T-helper 1 cell treated with Interleukin-12 subunit alpha and Interleukin-12 subunit beta and Interleukin-4 antibody, amounts not matched to agents 30 ng/mL and 1 ng/mL, for 36 hours (primary cell): ENCODE results near the gene NR2F1-AS1. TPM values are rescaled to one million over a fixed set of nuclear protein-coding genes. Genes with fewer than 3 reads are reported as not detected.

Experiments
- intact Hi-C: fragments of 100-400 bp; cut with micrococcal nuclease; formaldehyde crosslinking; loops from one replicate; pipeline ENCODE4 v1.15.1; 2024
- total RNA-seq: library from RNA; stranded (reverse); gene quantifications from 2 replicates; pipeline ENCODE4 v1.2.3, GENCODE V29; 2022

Gene NR2F1-AS1
- total RNA-seq, 1 donor from 2014 or later = not detected

DNA sequence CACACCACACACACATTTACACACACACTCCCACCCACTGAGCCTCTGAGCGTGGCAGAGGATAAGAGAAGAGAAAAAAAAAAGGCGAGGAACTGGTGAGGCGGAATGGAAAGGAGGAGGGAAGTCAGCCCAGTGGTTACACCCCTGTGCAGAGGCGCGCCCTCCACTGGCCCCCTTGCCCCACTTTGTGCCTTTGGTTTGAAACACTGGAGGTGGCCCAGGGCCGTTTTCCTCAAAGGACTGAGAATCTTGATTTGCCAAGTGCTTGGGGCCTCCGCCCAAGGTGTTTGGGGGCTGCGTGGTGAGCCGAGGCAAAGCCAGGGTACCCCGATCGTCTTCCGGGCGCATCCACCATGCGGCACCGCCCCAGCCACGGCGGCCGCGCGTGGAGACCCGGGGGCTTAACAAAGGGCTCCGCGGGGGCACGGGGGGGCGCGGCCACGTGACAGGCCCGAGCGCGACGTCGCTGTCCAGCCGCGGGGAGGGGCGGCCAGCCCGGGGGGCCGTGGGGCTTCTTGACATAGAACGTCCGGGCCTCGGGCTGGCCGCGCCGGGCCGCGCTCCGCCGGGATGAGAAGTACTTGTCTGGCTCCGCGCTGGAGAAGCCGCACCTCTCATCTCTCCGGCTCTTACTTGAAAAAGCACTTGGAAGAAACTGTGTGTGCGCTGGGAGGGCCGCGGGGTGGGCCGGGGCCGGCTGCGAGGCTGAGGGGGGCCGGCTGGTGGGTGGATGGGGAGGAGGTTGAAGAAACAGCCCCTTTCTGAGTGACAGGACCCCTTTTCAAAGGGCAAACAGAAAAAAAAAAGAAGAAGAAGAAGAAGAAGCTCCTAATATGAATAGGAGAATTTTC lies 23.0 kb upstream of the NR2F1-AS1 start:
- intact Hi-C loops = loop anchor here (2.0 kb wide), 2 partner anchors 17 to 31 kb away; no protein-coding TSS in a partner anchor

DNA sequence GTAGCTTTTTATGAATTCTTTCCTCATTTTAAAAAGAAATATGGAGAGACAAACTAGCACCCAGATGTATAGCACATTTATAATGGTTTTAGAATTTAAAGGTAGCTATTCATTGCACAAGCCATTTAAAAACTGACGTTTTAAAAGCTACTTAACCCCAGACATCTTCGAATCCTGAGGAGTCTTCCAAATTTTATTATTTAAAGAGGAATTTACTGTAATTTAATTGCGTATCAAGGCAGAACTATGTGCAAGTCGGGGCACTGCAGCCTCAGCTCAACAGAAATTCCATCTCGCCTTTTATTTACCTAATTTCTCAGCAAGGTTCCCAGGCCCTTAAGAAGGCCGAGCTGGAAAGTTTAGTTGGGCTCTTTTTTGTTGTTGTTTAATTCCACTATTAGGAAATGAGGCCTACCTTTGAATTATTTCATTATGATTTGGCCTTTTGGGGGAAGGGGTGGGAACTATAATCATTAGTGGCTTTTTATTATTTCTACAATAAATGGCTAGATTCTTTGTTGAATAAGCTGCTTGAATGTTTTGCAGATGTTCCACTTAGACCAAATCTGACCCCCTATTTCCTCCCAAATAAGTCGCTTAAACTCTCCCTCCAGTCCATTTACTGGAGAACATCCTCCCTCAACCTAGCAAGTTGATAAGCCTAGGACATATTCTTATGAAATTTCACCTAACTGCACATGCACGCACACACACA lies 22.2 kb upstream of the NR2F1-AS1 start:
- intact Hi-C loops = loop anchor here (2.0 kb wide), 2 partner anchors 16 to 30 kb away; no protein-coding TSS in a partner anchor

DNA sequence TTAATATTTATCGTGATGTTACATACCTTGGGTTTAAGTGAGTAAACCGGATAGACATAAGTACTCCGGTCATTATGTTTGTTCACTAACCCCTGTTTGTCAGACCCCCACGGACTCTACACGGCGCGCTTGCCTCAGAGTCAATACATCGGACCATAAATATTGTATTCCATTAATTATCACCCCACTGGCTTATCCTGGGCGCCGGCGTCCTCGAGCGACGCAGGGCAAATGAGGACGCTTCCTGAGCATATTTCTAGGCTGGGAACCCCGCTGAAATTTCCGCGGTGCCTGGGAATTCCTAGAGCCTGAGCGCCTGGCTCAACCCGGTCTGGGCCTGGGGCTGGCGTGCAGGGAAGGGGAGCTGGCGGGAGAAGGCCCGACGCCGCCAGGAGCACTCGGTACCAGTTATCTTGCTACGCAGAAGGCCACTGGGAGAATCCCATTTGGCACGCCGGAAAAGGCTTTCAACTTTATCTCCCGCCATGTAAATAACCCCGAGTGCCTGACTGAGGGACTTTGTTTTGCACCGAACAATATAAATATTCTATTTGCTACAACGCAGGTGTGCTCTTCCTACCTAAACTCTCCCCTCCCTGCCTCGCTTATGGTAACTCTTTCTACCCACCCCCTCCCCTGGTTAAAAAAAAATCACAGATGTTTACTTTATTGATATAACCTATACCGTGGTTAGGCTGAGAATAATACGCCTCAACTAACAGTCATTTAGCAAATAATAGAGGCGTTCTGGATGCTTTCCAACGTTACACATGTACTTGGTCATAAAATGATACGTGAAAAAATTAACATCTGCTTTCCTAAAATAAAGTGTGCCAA lies 21.4 kb upstream of the NR2F1-AS1 start:
- intact Hi-C loops = loop anchor here (1.0 to 2.0 kb wide), 3 partner anchors 8 to 30 kb away; no protein-coding TSS in a partner anchor

DNA sequence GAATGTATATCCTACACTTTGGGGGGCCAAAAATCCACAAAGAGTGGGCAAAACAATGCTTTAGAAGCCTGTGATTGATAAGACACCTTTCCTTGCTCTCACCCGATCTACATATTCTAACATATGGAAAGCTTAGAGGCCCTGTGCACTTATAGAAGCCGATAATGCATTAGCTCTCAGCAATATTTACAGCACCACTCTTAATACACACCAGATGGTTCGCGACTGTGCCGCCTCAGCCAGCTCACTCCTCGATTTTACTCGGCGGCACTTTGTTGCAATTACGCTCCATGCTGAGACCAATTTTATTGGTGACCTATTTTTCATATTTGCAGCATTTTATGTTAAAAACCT lies 20.8 kb upstream of the NR2F1-AS1 start:
- intact Hi-C loops = loop anchor here (1.0 to 2.0 kb wide), 3 partner anchors 9 to 29 kb away; no protein-coding TSS in a partner anchor

DNA sequence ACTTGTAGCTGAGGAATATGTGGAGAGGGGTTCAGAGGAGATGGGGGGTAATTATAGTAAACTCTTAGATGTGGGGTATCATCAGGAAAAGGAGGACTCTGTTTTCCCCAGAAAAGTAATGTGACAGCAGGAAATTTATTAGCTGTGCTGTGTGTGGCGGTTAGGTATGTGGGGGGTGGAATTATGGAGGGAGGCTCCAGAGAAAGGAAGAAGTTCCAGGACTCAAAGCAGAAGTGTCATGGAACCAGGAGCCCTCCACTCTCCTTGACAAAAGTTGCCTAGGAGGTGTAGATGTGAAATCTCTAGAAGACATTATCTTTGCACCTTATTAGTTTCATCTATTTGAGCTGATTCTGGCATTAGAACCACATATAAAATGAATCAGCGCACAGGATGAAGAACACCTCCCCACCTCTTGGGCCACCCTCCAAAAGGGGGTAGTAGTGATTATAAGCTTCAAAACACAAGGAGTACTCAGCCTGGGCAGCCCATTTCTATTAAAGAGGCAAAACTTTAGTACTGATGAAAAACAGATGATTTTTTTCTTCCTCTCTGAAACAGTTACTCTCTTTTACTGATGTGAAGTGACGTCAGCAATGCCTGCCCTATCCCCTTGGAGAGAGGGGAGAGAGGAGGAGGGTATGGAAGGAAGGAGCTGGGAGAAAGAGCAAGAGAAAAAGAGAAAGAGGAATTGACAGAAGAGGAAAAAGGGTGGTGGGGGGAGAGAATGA lies 20.2 kb upstream of the NR2F1-AS1 start:
- intact Hi-C loops = no loop called here

DNA sequence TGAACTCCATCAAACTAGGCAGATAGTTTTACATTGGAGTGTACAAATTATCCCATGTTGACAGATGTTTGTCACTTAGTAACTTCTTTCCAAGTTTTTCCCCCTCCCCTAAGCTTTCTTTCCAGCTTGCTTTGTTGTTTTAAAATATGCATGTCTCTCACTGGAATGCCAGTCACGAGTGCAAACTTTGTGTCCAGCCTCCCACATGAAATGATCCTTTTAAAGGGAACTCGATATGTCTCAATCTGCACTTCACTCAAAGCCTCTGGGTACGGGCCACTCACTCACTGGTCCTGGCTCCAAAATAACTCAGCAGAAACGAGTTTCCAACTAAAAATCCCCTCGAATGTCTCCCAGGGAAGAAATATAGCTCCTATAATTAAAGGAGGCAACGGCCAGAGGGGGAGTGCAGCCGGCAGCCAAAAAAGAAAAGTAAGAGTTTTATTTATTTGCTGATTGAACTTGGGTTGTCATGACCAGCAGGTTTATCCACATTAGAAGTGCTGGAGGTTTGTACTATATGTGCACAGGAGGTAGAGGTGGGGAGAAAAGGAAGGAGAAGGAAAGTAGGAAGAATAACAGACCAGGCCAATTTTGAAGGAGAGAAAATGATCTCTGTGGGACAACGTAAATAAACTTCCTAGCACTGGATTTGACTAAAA lies 19.5 kb upstream of the NR2F1-AS1 start:
- intact Hi-C loops = no loop called here

DNA sequence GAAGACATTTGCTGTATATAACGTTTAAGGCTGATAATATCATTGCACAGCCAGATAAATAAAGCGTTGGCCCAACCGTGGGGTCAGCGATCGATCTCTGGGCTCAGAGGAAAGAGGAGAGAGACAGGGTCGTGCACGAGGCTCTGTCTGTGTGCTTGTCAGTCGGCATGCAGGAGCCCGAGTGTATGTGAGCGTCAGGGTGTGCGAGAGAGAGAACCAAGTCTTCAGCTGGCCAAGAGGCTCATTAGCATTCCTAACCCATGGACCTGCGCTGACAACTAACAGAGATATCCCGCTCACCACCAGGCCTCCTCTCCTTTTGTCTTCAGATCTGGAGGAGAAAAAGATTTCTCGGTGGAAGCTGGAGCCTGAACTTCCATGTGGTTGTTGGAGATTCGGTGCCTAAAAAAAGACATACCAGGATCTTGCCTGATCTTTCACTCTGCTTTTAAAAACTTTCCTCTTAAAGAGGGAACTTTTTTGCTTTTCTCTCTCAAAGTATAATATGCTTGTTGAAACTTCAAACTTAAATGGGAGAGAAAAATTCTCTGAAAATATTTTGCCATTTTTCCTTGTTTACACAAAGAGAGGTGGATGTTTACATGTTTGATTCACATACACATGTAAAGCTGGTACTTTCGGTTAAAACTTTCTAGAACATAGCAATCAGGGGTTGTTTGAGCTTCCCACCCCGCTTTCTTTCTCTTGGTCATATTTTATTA lies 18.5 kb upstream of the NR2F1-AS1 start:
- intact Hi-C loops = no loop called here

DNA sequence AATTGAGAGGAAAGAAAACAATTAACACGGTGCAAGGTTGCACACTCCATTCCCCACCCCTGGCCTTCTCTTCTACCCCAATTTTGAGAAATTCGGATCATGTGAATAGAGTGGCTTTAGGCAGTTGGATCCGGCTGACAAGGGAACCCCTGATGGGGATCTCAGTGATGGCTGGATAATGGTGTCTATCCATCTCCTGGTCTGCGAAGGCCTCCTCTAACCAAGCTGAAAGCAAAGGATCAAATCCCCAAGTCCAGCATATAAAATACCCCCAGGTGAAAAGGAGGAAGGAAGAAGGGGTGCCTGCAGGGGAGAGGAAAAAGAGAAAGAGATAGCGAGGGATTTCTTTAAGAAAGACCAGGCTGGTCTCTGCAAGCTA lies 18.0 kb upstream of the NR2F1-AS1 start:
- intact Hi-C loops = no loop called here

DNA sequence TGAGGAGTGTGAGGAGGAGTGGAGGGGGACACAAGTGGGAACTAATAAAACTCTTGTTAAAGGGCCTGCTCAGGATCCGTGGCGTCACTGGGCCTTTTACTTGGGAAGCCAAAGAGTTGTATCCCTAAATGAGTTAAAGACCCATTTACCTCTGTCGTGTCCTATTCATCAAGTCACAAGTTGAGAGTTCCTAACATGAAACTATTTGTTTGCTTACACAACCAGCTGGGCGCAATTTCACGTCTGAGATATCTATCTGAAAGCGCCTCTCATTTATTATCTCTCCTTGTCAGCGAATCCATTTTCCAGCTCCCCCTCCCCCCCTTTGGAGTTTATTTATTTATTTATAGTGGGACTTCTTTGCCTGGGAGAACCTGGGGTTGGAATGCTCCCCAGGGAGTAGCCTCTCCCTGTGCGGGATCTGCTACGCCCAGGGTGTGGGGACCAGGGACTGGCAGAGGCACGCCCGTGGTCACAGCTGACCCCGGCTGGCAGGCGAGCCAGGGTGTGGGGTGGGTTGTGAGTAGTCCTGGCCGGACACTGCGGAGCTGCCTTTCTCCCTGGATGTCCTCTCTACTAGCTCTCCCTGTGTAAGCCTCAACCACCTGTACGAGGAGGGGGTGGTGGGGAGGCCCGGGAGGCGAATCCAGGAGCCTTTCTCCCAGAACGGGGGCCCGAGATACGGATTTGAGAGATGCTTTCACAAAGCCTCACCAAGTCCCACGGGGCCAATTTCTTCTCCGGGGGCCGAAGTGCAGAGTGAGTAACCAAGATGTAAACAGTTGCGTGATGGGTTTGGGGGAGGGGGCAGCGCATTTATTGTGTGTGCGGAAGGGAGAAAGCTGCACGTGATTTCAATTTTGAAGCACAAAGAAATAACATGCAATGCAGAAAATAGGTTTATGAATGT lies 17.3 kb upstream of the NR2F1-AS1 start:
- intact Hi-C loops = no loop called here

DNA sequence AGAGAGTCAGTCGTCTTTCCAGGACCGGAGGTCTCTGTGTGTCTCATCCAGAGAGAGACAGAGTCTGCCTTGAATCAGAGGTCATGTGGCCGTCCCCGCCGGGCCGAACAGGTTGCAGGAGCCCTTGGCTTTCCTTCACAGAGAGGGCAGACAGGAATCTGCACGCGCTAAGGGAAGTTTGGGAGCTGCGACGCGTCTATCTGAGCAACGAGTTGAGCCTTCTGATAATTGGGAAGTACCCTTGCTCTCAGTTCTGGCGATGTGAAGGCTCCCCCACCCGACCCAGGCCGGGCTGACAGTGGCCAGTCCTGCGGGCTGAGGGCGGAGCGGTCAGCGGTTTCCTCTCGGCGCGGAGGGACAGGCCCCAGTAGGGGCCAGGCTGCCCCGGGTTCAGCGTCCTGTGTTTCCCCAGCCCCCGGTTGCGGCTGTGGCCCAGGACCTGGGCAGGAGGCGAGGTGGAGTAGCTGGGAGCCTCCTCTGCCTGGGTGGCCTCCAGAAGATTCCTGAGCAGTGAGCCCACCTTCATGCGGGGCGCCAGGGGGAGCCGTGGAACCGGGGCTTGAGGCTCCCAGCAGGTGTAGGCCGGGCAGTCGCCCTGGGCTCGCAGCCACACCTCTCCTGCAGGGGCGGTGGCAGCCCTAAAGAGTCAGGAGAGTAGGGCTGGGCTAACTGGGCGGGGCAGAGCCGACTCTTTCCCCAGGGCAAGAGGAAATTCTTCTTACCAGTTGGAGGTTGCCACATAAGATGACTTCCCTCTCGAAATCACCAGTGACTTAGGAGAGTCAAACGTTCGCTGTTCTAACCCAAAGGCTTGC lies 15.9 kb upstream of the NR2F1-AS1 start:
- intact Hi-C loops = no loop called here

DNA sequence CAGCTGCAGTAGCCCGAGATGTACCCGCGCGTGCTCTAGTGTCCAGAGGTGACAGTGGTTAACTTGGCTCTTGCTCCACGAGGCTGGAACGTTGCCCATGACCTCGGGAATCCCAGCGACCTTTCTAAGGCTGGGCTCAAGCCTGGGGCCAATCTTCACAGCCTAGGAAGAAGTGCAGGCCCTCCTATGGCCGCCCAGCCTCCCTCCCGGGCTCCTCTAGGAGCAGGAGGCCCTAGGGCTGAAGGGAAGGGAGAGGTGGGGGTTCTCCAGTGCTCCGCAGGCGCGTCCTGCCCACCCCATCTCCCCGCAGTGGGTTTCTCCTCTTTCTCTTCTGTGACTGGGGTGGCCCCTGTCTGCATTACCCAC lies 15.3 kb upstream of the NR2F1-AS1 start:
- intact Hi-C loops = no loop called here

DNA sequence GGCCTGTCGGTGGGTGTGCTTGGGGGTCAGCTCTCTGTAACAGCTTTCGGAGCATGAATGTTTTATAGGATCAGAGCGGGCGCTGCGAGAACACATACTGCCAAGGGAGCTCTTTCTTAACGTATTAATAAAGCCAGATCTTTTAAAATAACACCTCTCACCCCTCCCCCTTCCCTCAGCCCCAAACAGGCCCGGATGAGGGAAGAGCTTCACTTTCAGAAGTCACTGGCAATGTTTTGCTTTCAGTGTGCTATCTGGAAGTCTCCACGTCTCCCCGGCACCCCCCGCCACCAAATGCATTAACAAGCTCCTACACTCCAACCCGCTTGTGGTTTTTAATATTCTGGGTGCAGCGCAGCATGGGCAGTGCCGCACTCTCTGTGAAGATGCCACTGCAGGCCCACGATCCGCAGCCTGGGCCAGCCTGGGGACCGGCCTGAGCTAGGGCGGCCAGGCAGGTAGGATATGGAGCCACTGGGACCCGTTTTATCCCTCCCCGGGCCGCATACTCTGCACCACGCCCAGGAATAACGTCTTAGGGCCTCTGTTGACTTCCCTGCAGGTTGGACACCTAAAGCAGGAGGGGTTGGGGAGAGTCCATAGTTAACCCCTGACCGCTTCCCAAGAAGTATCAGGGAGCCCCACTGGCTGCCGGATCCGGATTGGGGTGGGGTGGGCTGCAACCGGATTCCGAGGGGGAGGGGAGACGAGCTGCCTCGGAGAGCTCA lies 14.6 kb upstream of the NR2F1-AS1 start:
- intact Hi-C loops = loop anchor here (1.0 kb wide), 1 partner anchor 9 kb away; no protein-coding TSS in a partner anchor

DNA sequence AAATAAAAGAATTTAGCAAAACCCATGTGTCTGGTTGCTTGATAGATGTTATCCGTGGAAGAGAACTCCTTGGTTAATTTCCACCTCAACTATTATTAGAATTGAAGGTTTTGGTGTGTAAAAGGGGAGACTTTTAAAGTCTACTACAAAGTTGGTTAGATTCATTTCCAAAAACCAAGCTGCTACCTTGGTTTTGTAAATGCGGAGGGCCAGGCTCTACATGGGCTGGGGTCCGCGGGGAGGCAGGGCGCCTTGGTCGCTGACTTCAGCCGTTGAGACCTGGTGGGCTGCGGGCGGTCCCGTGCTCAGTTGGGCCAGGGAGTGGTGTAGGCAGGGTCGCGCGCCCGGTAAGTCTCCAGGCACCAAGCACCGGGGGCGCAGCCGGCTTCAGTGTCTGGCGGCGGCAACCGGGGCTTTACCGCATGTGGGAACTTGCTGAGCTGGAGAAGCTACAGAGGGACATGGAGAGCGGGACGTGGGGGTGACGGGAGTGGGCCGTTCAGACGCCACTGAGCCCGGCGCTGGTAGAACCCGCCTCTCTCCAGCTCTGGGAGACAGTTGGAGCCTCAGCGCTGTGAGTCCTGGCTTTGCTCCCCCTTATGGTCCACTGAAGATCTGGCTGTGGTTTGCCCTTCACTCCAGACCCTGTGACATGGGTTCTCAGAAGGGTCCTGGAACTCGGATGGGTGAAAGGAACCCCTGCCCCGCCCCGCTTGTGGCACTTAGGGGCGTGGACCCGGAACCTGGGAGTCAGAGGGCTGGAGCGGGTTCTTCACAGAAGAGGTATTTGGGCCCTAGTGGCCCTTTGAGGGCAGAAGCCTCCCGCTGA lies 13.8 kb upstream of the NR2F1-AS1 start:
- intact Hi-C loops = loop anchor here (1.0 kb wide), 1 partner anchor 9 kb away; no protein-coding TSS in a partner anchor

DNA sequence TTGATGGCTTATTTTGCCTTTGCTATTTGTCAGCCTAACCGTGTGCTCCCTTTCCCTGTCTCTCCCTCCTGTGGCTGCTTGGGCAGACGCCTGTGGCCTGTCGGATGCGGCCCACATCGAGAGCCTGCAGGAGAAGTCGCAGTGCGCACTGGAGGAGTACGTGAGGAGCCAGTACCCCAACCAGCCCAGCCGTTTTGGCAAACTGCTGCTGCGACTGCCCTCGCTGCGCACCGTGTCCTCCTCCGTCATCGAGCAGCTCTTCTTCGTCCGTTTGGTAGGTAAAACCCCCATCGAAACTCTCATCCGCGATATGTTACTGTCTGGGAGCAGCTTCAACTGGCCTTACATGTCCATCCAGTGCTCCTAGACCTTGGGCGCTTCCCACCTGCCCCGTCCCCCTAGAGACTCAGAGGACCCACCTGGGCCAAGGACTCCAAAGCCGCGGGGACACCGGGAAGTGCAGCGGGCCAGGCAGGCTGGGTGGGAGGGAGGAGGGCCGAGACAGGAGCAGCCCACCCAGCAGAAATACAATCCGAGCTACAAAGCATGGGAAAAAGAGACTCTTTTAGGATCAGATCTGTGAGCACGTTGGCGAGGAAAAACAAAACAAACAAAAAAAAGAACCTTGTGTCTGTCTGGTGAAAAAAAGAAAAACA lies 12.6 kb upstream of the NR2F1-AS1 start:
- intact Hi-C loops = no loop called here

DNA sequence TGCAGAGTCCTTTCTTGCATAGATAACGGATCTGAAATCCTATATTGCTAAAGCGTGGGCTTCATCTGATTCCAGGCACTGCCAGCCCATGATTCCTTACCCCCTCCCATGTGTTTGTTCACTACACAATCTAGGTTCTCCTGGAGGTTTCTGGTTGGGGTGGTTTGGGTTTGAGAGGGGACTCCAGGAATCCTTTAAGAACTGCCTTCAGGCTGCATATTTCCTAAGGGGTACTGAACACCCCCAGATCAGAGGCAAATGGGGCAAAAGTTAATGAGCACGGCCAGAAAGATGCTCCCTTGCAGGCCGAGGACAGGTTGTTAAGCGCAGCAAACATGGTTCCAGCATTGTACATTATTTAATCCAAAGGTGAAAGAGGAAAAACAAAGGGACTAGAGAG lies 11.9 kb upstream of the NR2F1-AS1 start:
- intact Hi-C loops = no loop called here
